ENCODE measurements around the gene GTF2F1. TPM values are rescaled to one million over a fixed set of nuclear protein-coding genes. Genes with fewer than 3 reads are reported as not detected.

GTF2F1 gene
- total and polyA plus RNA-seq, 9 of the 15 experiments (the other 6 are each of a cell fraction or from before 2014, with no cell fraction given): 4.7 to 75.4 (median 68.4) TPM

GRCh38 chr19:6372594-6373095 lies 20.3 kb downstream of the GTF2F1 start, which contains the start of gene ALKBH7 (continued):
- TF ChIP-seq ZBTB26 (CRISPR knock-in tag; IDR thresholded peaks at IDR 0.05) (0 out of 2 replicates have a peak, but pooled peaks have one; percentile 76), ATF3 (IDR thresholded peaks at IDR 0.05) (no peak), ATF3 (CRISPR knock-in tag; conservative IDR thresholded peaks at IDR 0.05) (peak; percentile 84; the same call in 1 of the 2 replicates), KAT8 (IDR thresholded peaks at IDR 0.05; ENCODE audit: low read depth) (no peak), PHB (CRISPR knock-in tag; IDR thresholded peaks at IDR 0.05) (0 out of 2 replicates have a peak, but pooled peaks have one; percentile 28), SMARCA5 (IDR thresholded peaks at IDR 0.05) (peak; percentile 78), SUPT5H (IDR thresholded peaks at IDR 0.05) (peak; percentile 82), CHD1 (IDR thresholded peaks at IDR 0.05; ENCODE audit: low read length) (peak; percentile 94), RBFOX2 (IDR thresholded peaks at IDR 0.05; ENCODE audit: low read depth, low read length) (peak; percentile 89), E2F3 (CRISPR knock-in tag; IDR thresholded peaks at IDR 0.05) (peak; percentile 40; the same call in 1 of the 2 replicates), ZNF12 (CRISPR knock-in tag; IDR thresholded peaks at IDR 0.05) (peak; percentile 21; the same call in 1 of the 2 replicates), NUFIP1 (IDR thresholded peaks at IDR 0.05; ENCODE audit: partially characterized antibody) (no peak), RNF219 (CRISPR knock-in tag; IDR thresholded peaks at IDR 0.05) (no peak), ASH1L (IDR thresholded peaks at IDR 0.05; ENCODE audit: borderline replicate concordance, low read depth, partially characterized antibody) (peak; percentile 100), GABPA (tag; conservative IDR thresholded peaks at IDR 0.05; ENCODE audit: low read depth) (peak; percentile 58), TAF1 (IDR thresholded peaks at IDR 0.05; ENCODE audit: control insufficient read depth, extremely low read depth, insufficient read depth, low read length, severe bottlenecking) (peak; percentile 34), HMGXB4 (CRISPR knock-in tag; IDR thresholded peaks at IDR 0.05) (peak; percentile 87), MAX (CRISPR knock-in tag; IDR thresholded peaks at IDR 0.05) (0 out of 2 replicates have a peak, but pooled peaks have one; percentile 13), CBX1 (IDR thresholded peaks at IDR 0.05; ENCODE audit: low read depth) (0 out of 2 replicates have a peak, but pooled peaks have one; percentile 28), MBD2 (IDR thresholded peaks at IDR 0.05; ENCODE audit: borderline replicate concordance, low read depth) (peak; percentile 100), ESRRA (IDR thresholded peaks at IDR 0.05; ENCODE audit: borderline replicate concordance, low read depth) (peak; percentile 7; the same call in 1 of the 2 replicates), XRCC5 (IDR thresholded peaks at IDR 0.05; ENCODE audit: low read depth, low read length) (0 out of 2 replicates have a peak, but pooled peaks have one; percentile 21), LARP7 (IDR thresholded peaks at IDR 0.05) (no peak), MAZ (CRISPR knock-in tag; conservative IDR thresholded peaks at IDR 0.05 in 1 of 2, IDR thresholded peaks at IDR 0.05 in 1 of 2) (peak in 1 of 2 experiments; percentile 75; a peak in 3 of 4 replicates)

Data from K562 (cell line).